SK-N-SH (cell line): ENCODE measurements around the gene FBXW9. TPM values are rescaled to one million over a fixed set of nuclear protein-coding genes. Genes with fewer than 3 reads are reported as not detected.

Source experiments
- CTCF ChIA-PET: fragments of 300-600, 350-600 bp; formaldehyde crosslinking; extraction: SDS; loops from one replicate; lab custom pipeline; 2021; lab: Yijun Ruan, JAX
- POLR2A ChIA-PET: fragments of 350-600 bp; sonication (Branson Sonifier 250); formaldehyde crosslinking; extraction: SDS; loops from one replicate; lab custom pipeline; 2020; ENCODE audit warnings: antibody characterized with exemption, inconsistent platforms; lab: Yijun Ruan, JAX
- DNase-seq: peaks from one replicate; pipeline ENCODE4 v3.0.0; 2012
- H2AFZ ChIP-seq: fragments of 200-600 bp; sonication (generic); 2 replicates; pipeline ENCODE4 v1.8.1; 2016; ENCODE audit warnings: antibody characterized with exemption, mild to moderate bottlenecking, low read depth
- H3F3A ChIP-seq: fragments of 200-600 bp; sonication (generic); replicated peaks from 2 replicates; pipeline ENCODE3; 2016; ENCODE audit warnings: antibody characterized with exemption, mild to moderate bottlenecking; ENCODE audit not compliant: insufficient read depth
- H3K27ac ChIP-seq, 2 experiments: fragments of 200-500 bp in 1 of 2; fragments of 200-600 bp in 1 of 2; sonication (Bioruptor generic) in 1 of 2; sonication (generic), shearing (Covaris generic) in 1 of 2; 2 replicates each; pipeline versions ENCODE4 v1.5.1 to v1.6.1; 2014 to 2016; ENCODE audit warnings: low read depth in 2 of 2, inconsistent platforms in 1 of 2, low read length in 1 of 2, mild to moderate bottlenecking in 1 of 2, mixed read lengths in 1 of 2
- H3K27me3 ChIP-seq: fragments of 200-600 bp; sonication (generic), shearing (Covaris generic); 2 replicates; pipeline ENCODE4 v1.6.1; 2016; ENCODE audit warnings: mixed run types; ENCODE audit not compliant: insufficient read depth
- H3K36me3 ChIP-seq, 2 experiments: fragments of 200-500 bp in 1 of 2; fragments of 200-600 bp in 1 of 2; sonication (Bioruptor generic) in 1 of 2; sonication (generic) in 1 of 2; replicated peaks in 1 of 2; 2 replicates each; pipeline versions ENCODE3 to v1.5.1; 2014 to 2016; ENCODE audit warnings: low read length in 1 of 2, mild to moderate bottlenecking in 1 of 2; ENCODE audit not compliant: insufficient read depth in 2 of 2, control insufficient read depth in 1 of 2
- H3K4me1 ChIP-seq, 2 experiments: fragments of 200-500 bp in 1 of 2; fragments of 200-600 bp in 1 of 2; sonication (Bioruptor generic) in 1 of 2; sonication (generic), shearing (Covaris generic) in 1 of 2; 2 replicates each; pipeline versions ENCODE4 v1.5.1 to v1.6.1; 2014 to 2016; ENCODE audit warnings: low read depth in 1 of 2, low read length in 1 of 2, mixed run types in 1 of 2; ENCODE audit not compliant: insufficient read depth in 2 of 2, control insufficient read depth in 1 of 2
- H3K4me2 ChIP-seq: fragments of 200-600 bp; sonication (generic), shearing (Covaris generic); 2 replicates; pipeline ENCODE4 v1.6.1; 2017; ENCODE audit warnings: mixed run types
- H3K4me3 ChIP-seq, 2 experiments: fragments of 200-500 bp in 1 of 2; fragments of 200-600 bp in 1 of 2; sonication (Bioruptor generic) in 1 of 2; sonication (generic), shearing (Covaris generic) in 1 of 2; 2 replicates each; pipeline versions ENCODE4 v1.5.1 to v1.8.1; 2014 to 2016; ENCODE audit warnings: low read depth in 2 of 2, inconsistent platforms in 1 of 2, low read length in 1 of 2, mild to moderate bottlenecking in 1 of 2, mixed read lengths in 1 of 2, moderate library complexity in 1 of 2
- H3K79me2 ChIP-seq: fragments of 200-600 bp; sonication (generic); 2 replicates; pipeline ENCODE4 v1.8.1; 2017; ENCODE audit warnings: mild to moderate bottlenecking; ENCODE audit not compliant: insufficient read depth
- H3K9ac ChIP-seq: fragments of 200-600 bp; sonication (generic); 2 replicates; pipeline ENCODE4 v1.6.1; 2017; ENCODE audit warnings: mixed run types
- H3K9me2 ChIP-seq: fragments of 200-600 bp; sonication (generic); 2 replicates; pipeline ENCODE4 v1.6.1; 2017; ENCODE audit warnings: mixed run types
- H3K9me3 ChIP-seq: fragments of 200-600 bp; sonication (generic); 2 replicates; pipeline ENCODE4 v1.6.1; 2017; ENCODE audit warnings: mixed run types, mild to moderate bottlenecking, moderate library complexity
- H4K20me1 ChIP-seq: fragments of 200-600 bp; sonication (generic); 2 replicates; pipeline ENCODE4 v1.6.1; 2017; ENCODE audit warnings: mild to moderate bottlenecking, mixed run types; ENCODE audit not compliant: insufficient read depth
- CHD2 ChIP-seq: fragments of 150-350 bp; IDR thresholded peaks from 2 replicates; pipeline ENCODE4 v1.6.1; 2018; ENCODE audit warnings: low read length; ENCODE audit not compliant: partially characterized antibody
- CTCF ChIP-seq: fragments of 200-600 bp; sonication (generic); IDR thresholded peaks from 2 replicates; pipeline ENCODE4 v1.6.1; 2017; ENCODE audit warnings: antibody characterized with exemption, mild to moderate bottlenecking, moderate library complexity
- FOSL2 ChIP-seq: IDR thresholded peaks from 2 replicates; pipeline ENCODE4 v1.4.0; 2012; ENCODE audit warnings: low read depth, mild to moderate bottlenecking, moderate library complexity, borderline replicate concordance
- GABPA ChIP-seq: IDR thresholded peaks from 2 replicates; pipeline ENCODE4 v1.4.0; 2012; ENCODE audit warnings: low read depth, mild to moderate bottlenecking
- JUND ChIP-seq: IDR thresholded peaks from 2 replicates; pipeline ENCODE4 v1.4.0; 2012
- MAX ChIP-seq: IDR thresholded peaks from 2 replicates; pipeline ENCODE4 v1.4.0; 2012; ENCODE audit warnings: low read depth
- NRF1 ChIP-seq: IDR thresholded peaks from 2 replicates; pipeline ENCODE4 v1.6.1; 2012; ENCODE audit warnings: low read depth, mild to moderate bottlenecking, low read length
- PBX3 ChIP-seq: IDR thresholded peaks from 2 replicates; pipeline ENCODE4; 2012
- POLR2AphosphoS5 ChIP-seq: IDR thresholded peaks from 2 replicates; pipeline ENCODE4 v1.6.1; 2012; ENCODE audit warnings: low read depth, low read length
- RCOR1 ChIP-seq: fragments of 150-350 bp; IDR thresholded peaks from 2 replicates; pipeline ENCODE4 v1.6.1; 2017; ENCODE audit warnings: antibody characterized with exemption, low read length
- RFX5 ChIP-seq: IDR thresholded peaks from 2 replicates; pipeline ENCODE4 v1.6.1; 2012; ENCODE audit warnings: mild to moderate bottlenecking, improper control_type of control experiment, low read length
- TCF12 ChIP-seq: IDR thresholded peaks from 2 replicates; pipeline ENCODE4 v1.4.0; 2012
- ZBTB33 ChIP-seq: IDR thresholded peaks from 2 replicates; pipeline ENCODE4 v1.4.0; 2012; ENCODE audit warnings: low read depth, borderline replicate concordance
- WGBS: methylation state at CpG from one replicate; pipeline ENCODE4 v1.1.6; 2017; ENCODE audit warnings: low lambda C conversion rate; 5-methylcytosine and 5-hydroxymethylcytosine counted together
- polyA plus RNA-seq, 3 experiments: library from polyadenylated mRNA; depleted of rRNA; stranded (reverse); fragments of >200 nt; gene quantifications; 2 replicates each; pipeline ENCODE4 v1.2.3, GENCODE V29; 2012

The FBXW9 gene
- polyA plus RNA-seq, 1 of the 3 experiments (the other 2 are of a cell fraction), result 26.6 TPM

- Histone ChIP-seq H3K36me3 (peaks cover 19 to 24% of the 10 kb centered on the region in 2 experiments), H3K27ac (peak overlapping the region; percentile 84 to 89), H3K27me3 (no peaks in the 10 kb centered on the region), H4K20me1 (peaks cover 39% of the 10 kb centered on the region), H3K4me3 (peak overlapping the region; percentile 87 to 90), H3K79me2 (peaks cover 70% of the 10 kb centered on the region), H3F3A (peaks cover 26% of the 10 kb centered on the region), H3K9me2 (no peaks in the 10 kb centered on the region), H3K4me1 (peaks cover 11 to 29% of the 10 kb centered on the region in 2 experiments; a peak in 1 of 4 replicates), H3K4me2 (peak overlapping the region; percentile 92), H3K9ac (peak overlapping the region; percentile 98), H3K9me3 (no peaks in the 10 kb centered on the region), H2AFZ (peak overlapping the region; percentile 58; the same call in 1 of the 2 replicates)
- ChIA-PET CTCF (interaction anchor here (1.2 to 23.9 kb wide), 8 partner anchors 10 to 113 kb away, joined by 3 to 273 read pairs (median 8); partner anchors contain the start of gene TNPO2), POLR2A (interaction anchor here (1.3 to 1.6 kb wide), 2 partner anchors 10 to 33 kb away, joined by 3 to 6 read pairs; partner anchors contain the start of gene TNPO2)
- peak; percentile 76 for DNase-seq
- WGBS, result 1% methylated on average over 15 of the region's 15 CpGs
- peak; percentile 54 for TF ChIP-seq CTCF
- TF ChIP-seq PBX3, result no peak
- no peak for TF ChIP-seq CHD2
- 0 out of 2 replicates have a peak, but pooled peaks have one; percentile 18 for TF ChIP-seq MAX
- TF ChIP-seq RFX5, result no peak
- TF ChIP-seq FOSL2, result no peak
- TF ChIP-seq TCF12, result no peak
- TF ChIP-seq, all 33 proteins: peak for 2
Measured at GRCh38 chr19:12733369-12734214, 37.2 kb upstream of the FBXW9 start.

GRCh38 chr19:12731337-12731736 lies 34.9 kb upstream of the FBXW9 start:
- 92% methylated on average over 9 of the region's 24 CpGs for WGBS
- H3K9me3 ChIP-seq, result no peaks in the 10 kb centered on the region
- H3K9me2 ChIP-seq, result no peaks in the 10 kb centered on the region
- ChIA-PET POLR2A (interaction anchor here (1.1 kb wide), 1 partner anchor 8 kb away, joined by 3 read pairs; no protein-coding TSS in a partner anchor), CTCF (interaction anchor here (3.1 to 23.9 kb wide), 3 partner anchors 8 to 64 kb away, joined by 19 to 273 read pairs (median 25); partner anchors contain the start of gene TNPO2)
- peaks cover 37% of the 10 kb centered on the region for H3F3A ChIP-seq
- H3K9ac ChIP-seq, result no peak overlapping the region
- 0 out of 2 replicates have a peak overlapping the region, but pooled peaks have one; percentile 15 for H3K4me2 ChIP-seq
- peaks cover 39% of the 10 kb centered on the region for H4K20me1 ChIP-seq
- H2AFZ ChIP-seq, result no peak overlapping the region
- no peaks in the 10 kb centered on the region for H3K27me3 ChIP-seq
- DNase-seq, result no peak
- H3K27ac ChIP-seq, result no peak overlapping the region
- no peak overlapping the region for H3K4me3 ChIP-seq
- H3K79me2 ChIP-seq, result peaks cover 58% of the 10 kb centered on the region
- peaks cover 11 to 17% of the 10 kb centered on the region in 2 experiments; a peak in 1 of 4 replicates for H3K4me1 ChIP-seq
- peaks cover 22 to 26% of the 10 kb centered on the region in 2 experiments for H3K36me3 ChIP-seq
- no peak for TF ChIP-seq CTCF
- TF ChIP-seq POLR2AphosphoS5, result no peak
- TF ChIP-seq RFX5, result no peak
- no peak for TF ChIP-seq NRF1
- no peak for TF ChIP-seq GABPA
- TF ChIP-seq RCOR1, result no peak
- no peak for TF ChIP-seq PBX3
- no peak for TF ChIP-seq JUND
- no peak for TF ChIP-seq MAX
- TF ChIP-seq ZBTB33, result no peak
